HL-60/S4 treated with phorbol 12-myristate 13-acetate at 8.2 ng/mL for 4 days and 3 days (cell line): ENCODE data around the gene CNTN5.

Source experiments
- in situ Hi-C: fragments of 300-500 bp; cut with MboI; formaldehyde crosslinking; loops from 2 replicates; pipeline ENCODE4 v1.15.0; 2022; ENCODE audit warnings: low sequenced_read_pairs

CNTN5 gene

DNA sequence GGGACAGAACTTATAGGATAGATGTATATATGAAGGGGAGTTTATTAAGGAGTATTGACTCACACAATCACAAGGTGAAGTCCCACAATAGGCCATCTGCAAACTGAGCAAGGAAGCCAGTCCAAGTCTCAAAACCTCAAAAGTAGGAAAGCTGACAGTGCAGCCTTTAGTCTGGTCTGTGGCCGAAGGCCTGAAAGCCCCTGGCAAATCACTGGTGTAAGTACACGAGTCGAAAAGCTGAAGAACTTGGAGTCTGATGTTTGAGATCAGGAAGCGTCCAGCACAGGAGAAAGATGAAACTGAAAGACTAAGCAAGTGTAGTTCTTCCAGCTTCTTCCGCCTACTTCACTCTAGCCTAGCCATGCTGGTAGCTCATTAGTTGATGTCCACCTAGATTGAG is 866.7 kb downstream of the CNTN5 start:
- in situ Hi-C loops, result no loop called here

DNA sequence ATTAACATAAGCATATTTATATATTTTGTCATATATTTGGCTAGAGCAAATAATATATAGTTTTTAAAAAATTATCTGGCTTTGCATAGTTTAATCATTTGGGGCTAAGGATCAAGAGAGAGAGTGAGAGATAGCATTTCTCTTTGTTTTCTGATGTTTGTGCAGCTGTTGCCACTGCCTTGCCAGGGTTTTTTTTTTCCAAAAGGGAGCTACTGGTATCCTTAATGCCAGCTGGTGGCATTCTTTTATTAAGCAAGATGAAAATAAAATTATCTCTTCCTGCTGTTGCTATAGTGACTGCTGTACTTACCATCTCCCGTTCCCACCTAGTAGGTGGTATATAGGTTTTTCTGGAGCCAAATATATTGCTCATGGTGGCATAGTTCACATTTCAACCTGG is 873.1 kb downstream of the CNTN5 start:
- in situ Hi-C loops, result no loop called here

DNA sequence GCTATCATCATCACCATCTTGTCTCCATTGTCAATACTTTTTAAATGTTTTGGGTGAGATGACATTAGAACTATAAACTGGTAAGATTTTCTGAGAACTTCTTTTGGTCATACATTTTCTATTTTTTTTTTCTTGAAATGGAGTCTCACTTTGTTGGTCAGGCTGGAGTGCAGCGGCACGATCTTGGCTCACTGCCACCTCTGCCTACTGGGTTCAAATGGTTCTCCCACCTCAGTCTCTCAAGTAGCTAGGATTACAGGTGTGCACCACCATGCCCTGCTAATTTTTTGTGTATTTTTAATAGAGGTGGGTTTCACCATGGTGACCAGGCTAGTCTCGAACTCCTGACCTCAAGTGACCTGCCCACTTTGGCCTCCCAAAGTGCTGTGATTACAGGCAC is 880.4 kb downstream of the CNTN5 start:
- in situ Hi-C loops, result no loop called here

DNA sequence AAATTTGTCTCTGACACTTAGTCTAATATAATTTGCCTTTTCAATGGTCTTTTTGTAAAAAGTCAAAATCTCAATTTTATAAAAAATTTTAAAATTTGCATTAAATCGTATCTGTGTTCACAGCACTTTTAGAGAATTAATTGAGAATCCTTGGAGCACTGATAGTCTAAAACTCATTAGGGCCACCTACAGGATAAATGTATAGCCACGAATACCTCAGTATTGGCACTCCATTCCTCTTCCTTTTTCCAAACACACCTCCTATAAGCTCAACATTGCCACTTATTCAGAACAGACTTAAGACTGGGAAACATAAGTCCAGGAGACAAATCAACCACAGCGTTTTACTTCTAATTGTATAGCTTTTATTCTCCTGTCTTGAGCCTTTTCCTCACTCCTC is 890.4 kb downstream of the CNTN5 start:
- in situ Hi-C loops, result no loop called here

DNA sequence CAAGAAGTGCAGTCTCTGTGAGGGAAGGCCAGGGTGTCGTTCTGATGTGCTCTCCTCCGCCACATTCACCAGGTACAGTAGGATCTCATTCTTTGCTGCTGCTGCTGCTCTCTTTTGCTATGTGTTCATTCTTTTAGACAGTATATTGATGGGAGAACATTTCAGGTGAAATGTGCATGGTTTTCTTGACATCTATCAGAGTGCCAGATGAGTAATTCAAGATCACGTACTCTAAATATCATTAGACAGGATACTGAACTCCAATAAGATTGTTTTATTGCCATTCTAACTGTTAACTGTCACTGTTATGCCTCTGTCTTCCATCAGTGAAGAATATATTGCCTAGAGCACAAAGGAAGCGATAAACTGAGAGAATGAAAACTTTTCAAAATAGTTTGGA is 895.3 kb downstream of the CNTN5 start:
- in situ Hi-C loops, result no loop called here

DNA sequence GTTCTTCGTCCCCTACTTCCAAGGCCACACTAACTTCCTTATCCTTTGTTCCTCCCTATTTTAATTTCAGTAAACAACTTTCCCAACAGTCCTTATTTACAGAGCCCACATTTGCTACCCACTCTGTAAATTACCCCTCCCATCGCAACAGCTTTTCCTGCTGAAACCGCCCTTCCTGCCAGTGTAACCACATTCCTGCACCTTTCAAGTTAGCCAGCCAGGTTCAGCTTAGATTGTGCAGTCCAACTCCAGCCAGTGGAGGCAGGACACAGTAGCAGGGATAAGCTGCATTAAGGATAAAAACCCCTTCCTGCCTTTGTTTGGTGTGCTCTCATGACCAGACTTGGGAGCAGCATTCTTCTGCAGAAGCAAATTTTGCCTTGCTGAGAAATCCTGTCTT is 898.0 kb downstream of the CNTN5 start:
- in situ Hi-C loops, result no loop called here

DNA sequence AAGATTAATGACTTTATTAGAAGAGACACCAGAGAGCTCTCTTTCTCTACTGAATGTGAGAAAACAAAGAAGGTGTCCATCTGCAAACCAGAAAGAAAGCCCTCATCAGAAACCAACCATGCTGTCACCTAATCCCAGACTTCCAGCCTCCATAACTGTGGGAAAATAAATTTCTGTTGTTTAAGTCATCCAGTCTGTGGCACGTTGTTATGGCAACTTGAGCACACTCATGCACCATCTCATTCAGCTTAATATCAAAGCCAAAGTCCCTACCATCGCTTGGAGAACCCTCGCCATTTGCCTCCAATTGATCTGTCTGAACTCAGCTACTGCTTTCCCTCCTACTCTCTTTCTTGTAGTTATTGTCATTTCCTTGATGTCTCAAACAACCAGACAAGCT is 900.2 kb downstream of the CNTN5 start:
- in situ Hi-C loops, result no loop called here

DNA sequence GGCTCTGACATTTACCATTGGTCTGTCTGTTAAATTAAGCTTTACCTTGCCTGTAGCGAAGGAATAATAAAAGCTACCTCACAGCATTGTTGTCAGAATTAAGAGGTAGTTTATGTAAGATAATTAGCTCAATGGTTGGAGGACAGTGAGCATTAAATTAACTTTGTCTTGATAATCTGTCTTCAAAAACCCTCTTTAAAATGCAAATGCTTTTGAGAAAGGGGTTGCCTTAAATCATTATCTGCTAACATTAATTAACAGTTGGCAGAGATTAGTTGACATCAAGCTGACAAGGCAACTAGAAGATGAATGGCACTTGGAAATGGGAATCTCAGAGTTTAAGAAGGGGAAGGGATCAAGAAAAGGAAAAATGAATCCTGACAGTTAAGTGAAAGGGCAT is 905.2 kb downstream of the CNTN5 start:
- in situ Hi-C loops, result no loop called here

DNA sequence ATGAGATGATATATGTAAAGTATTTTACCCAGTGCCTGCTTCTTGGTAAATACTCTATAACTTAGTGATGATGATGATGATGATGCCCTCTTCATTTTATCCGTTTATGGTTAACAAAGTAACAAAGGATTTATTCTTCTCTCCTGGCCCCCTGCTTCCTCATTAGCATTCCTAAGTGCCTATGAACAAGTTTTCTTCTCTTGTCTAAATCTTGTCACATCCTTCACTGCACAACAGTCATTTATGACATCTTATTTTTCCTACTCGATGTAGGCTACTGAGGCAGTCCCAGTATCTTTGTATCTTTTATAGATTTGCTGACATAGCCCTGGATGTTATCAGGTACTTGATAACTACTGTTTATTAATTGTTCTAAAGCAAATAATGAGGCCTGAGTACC is 911.9 kb downstream of the CNTN5 start:
- in situ Hi-C loops, result no loop called here

DNA sequence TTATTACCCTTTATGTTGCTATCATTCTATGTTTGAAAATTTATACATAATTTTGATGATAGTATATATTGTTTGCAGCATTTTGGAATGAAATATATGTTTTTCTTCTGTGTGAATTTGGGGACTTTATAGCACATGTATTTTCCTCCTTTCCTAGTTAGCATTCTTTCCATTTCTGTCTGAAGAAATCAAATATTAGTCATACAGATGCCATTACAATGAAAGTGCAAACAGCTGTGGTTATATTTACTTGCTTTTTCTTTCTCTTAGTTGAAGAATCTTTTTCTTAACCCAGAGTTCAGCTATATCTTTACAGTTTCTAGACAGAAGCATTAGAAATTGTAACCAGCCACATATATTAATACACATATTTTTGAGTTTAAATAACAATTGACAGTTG is 913.3 kb downstream of the CNTN5 start:
- in situ Hi-C loops, result no loop called here

DNA sequence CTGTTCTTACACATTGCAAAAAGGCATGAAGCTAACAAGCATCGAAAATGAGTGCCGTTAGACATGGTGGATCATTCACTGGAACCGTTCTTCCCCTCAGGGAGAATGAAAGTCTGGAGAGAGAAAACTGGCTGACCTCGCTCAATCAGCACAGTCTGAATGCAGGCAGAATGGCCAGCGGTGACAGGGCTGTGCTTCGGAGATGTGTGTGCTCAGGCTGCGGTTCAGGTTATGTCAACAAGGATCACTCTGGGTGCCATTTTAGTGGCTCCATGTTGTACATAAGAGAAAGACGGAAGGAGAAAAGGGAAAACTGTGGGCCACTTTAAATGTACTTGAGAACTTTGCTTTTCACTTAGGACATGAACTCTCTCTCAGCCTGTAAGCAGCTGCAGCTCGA is 916.6 kb downstream of the CNTN5 start:
- in situ Hi-C loops, result no loop called here

DNA sequence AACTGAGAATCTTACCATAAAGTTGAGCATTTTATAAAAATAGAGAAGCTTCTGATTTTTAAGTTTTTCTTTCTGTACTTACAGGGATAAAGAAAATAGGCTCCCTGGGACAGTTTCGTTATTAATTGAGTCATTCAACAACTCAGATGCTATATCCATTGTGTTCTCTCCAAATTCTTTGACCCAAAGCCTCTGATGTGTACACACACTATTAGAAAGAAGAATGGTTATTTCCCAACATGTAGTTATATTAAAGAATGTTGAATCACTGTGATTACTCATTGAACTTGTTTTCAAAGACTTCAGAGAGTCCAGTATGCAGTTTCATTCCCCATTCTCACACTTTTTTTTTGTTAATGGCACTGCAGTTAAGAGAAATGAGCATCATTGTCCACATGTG is 932.1 kb downstream of the CNTN5 start:
- in situ Hi-C loops, result no loop called here

DNA sequence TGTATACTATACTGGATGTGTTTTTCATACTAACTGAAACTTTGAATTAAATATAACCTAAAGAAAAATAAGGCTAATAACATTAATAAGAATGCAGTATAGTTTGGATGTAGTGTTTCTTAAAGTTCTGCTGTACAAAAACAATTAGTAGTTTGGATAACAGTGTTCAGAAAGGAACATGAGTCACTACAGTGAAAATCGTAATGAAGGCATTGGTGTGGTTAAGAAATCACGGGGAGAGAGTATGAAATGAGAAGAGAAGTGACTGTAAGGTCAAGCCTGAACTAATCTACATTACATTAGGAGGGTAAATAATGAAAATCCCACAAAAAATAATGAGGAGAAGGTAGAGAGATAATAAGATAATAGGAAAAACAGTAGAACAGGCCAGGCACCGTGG is 939.8 kb downstream of the CNTN5 start:
- in situ Hi-C loops, result no loop called here

DNA sequence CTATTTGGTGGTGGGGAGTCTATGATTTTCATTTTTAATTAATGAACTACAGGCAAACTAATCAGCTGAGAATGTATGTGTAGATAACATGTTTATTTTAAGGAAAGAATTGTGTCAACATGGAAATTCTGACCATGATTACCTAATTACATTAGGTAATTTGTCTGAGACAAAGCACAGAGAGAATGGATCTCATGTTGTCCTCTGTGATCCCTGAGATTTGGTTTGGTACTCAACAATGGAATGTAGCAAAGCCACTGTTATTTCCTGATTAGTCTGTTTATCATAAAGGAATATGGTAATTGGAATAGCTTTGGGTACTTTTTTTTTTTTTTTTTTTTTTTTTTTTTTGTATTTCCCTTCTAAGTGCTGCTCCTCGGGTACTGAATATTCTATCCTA is 947.6 kb downstream of the CNTN5 start:
- in situ Hi-C loops, result no loop called here

DNA sequence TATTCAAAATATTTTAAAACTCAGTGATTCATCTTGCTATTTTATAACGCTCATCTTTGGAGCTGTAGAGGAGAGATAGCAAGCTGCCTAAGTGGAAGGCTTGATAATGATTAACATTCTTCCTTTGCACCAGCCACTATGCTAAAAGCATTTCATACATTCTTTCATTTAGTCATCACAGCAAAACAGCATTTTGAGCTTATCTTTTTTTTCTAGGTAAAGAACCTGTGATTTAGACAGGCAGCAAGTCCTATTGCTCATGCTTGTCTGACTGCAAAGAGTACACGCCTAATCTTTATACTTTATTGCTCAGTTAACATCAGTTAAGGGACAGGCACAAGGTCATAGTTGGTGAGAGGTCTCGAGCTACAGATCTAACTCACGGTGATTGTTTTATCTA is 953.2 kb downstream of the CNTN5 start:
- in situ Hi-C loops, result no loop called here

DNA sequence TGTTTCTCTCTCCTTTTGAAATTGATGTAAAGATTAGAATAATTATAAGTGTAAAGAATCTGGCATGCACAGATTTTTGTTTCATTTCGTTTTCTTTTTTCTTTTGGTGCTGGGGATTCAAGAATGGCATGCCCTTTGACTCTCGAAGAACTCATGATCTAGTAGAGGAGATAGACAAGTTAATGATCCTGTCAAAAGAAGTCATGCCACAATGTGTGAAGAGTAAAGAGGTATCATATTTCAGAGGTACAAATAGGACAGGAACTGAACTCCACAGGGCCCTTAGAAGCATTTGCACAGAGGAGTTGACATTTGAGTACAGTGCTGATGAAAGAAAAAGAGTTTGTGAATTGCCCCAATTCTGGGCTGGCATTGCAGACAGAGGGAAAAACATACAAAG is 958.3 kb downstream of the CNTN5 start:
- in situ Hi-C loops, result no loop called here

DNA sequence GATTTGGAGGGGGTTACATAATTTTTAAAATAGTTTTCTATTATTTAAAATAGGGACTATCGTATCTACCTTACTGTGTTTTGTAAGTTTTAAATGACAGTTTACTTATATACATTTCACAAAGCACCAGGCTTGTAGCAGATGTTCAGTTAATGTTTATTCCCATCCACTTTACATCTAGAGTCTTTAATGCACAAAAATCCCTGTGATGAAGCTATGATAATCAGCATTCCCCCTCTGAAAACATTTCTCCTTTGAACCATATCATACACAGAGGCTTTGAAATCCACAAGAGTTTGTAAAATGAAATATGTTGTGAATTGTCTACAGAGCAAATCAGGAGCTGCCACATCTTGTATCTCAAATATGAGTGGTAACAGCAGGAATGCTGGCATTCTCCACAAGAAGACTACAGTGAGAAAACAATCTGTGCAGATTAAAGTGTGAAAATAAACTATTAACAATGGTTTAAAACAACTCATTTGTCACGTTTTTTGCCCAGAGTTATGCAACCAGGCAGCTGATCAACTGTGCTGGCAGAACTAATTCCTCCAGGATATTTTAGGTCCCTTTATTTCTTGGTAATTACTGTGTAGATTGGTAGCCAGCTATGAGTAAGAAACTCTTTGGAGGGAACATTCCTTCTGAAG is 967.2 kb downstream of the CNTN5 start:
- in situ Hi-C loops, result no loop called here

DNA sequence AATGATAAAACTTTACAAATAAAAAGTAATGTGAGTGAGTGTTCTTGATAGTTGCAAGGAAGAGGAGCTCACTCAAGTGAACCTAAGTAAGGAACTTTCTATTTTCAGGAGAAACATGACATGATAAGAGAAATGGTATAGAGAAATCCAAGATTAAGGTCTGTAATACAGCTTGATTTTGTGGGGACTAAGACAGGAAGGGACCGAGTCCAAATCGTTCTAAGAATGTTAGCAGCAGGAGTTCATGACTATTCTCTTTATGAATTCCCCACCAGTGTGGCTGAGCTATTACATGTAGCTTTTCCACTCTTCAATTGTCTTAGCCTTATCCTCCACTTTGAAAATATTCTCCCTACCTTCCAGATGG is 967.7 kb downstream of the CNTN5 start:
- in situ Hi-C loops, result no loop called here

DNA sequence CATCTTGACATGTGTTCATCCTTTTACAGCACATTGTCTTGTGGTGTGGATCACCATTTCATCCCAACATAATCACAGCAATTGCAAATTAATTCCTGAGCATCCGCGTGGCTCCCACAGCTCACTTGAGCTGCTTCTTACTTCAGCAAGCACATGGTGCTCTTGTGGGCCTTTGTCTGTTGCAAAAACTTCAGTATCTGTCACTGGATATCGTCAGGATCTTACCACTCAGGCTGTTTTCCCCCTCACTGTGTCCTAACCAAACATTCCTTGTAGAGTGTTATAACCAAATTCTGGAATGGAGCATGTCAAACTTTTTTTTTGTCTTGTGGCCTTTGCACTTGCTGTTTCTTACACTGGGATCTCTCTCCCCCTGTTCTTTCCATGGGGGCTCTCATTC is 983.2 kb downstream of the CNTN5 start:
- in situ Hi-C loops, result no loop called here

DNA sequence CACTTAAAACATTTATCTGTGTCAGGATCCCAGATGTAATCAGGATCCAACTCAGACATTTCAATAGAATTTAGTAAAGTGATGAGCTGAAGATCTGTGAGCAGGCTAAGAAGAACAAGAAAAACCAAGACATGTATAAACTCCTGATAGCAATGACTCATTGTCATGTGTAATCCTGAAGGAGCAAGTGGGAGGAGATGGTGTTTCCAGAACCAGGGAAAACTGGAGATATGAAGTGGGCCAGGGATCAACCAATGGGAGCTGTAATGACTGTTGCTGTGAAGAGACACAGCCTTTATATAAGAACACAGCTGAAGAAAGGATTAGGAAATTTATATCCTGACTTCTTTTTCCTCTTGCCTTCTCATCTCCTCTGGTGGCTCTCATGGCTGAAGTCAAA is 983.8 kb downstream of the CNTN5 start:
- in situ Hi-C loops, result no loop called here

DNA sequence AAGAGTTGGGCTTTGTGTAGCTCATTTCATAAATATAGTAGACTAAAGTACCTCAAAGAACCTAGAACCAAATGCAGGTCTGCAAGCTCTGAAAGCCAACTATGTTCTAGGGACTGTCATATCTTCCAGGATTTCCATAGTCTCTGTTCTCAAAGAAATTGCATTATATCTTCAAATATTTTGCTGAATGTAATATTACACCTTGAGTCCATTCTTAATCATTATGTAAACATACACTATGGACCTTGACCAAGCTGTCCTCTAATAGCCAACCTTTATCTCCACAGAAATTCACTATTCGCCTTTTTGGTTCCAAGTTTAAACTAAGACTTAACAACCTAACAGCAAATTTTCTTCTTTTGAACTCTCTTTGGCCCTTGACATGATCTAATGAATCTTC is 987.7 kb downstream of the CNTN5 start:
- in situ Hi-C loops, result no loop called here

DNA sequence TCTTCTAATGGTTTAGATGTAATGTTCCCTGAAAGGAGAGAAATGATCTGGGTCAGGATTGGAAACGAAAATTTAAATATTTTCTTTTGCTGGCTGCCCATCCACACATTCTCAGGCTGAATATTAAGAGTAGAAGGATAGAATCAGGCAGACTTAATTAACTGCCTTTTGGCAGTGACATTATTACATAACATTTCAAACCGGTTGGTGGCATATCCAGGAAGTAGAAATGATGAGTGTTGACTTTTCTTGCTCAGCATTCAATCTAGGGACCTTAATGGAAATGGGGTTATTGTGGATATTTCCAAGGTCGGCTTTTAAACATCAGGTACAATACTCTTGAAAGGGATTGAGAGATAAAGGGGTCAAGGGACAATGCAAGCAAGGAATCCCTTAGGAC is 989.0 kb downstream of the CNTN5 start:
- in situ Hi-C loops, result no loop called here

DNA sequence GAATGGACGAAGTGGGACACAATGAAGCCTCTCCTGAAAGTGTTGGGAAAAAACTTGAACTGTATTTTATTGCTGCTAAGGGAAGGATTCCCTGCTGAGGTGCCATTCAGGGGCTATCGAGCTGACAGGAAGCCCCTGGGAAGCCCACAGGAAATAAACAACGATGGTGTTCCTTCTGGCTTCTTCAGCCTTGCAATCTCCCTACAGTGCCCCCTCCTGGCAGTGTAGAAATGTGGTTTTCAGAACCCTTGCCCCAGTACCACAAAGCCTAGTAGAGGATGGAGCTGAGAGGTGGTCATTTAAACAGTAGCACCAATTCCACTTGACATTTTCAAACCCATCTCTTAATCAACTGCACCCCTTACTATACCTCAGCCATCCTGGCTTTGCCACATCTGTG is 989.6 kb downstream of the CNTN5 start:
- in situ Hi-C loops, result no loop called here

DNA sequence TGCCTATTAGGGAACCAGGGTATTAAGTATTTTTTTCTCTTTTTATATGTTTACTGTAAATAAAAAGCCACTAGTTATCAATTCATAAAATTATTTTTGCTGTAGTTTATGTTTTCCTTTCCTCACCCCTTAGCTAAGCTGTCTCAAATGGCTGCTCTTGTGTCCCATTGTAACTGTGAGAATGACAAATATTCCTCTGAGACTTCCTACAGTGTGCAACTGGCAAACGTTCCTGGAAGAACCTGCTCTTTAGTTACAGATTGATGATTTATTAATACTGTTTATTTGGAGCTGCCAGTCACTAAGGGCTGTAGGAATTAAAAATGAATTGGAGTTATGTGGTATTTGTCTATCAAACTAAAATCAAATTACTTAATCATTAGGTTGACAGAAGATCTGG is 990.9 kb downstream of the CNTN5 start:
- in situ Hi-C loops, result no loop called here
